HG03108 (cell line): ENCODE data around the gene SULT1A3.
A peak's percentile ranks its signal among the peaks of the same experiment; 100 is the strongest.
"Not testable (repeated sequence)": the region's sequence is repeated elsewhere in the genome, so short reads cannot be mapped to it uniquely, and the experiment has no call there.

ENCODE experiments used
- ATAC-seq: cut with Tn5 transposase; IDR thresholded peaks from one replicate; pipeline ENCODE4 v1.9.1; 2021; ENCODE audit warnings: moderate library complexity; ENCODE audit not compliant: unreplicated experiment

SULT1A3 gene

DNA sequence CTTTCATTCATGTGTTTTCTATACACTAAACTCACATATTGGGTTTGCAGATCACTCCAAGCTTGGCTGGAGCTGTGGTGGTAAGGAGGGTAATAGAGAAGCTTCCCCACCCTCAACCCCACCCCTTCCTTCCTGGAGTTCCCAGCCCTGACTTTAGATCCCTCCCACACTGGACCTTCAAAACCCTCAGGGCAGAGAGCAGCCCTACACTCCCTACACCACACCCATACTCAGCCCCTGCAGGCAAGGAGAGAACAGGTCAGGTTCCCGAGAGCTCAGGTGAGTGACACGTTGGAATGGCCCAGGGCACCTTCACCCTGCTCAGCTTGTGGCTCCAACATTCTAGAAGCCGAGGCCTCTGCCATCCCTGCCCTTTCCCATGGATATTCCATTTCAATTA lies at the start of gene SULT1A3:
Gene SULT1A3, plus strand, starts transcription at position 207 of the 400 bp plus-strand sequence. CDS start 1,474 bp downstream, outside the sequence.
- not testable (repeated sequence) for ATAC-seq

DNA sequence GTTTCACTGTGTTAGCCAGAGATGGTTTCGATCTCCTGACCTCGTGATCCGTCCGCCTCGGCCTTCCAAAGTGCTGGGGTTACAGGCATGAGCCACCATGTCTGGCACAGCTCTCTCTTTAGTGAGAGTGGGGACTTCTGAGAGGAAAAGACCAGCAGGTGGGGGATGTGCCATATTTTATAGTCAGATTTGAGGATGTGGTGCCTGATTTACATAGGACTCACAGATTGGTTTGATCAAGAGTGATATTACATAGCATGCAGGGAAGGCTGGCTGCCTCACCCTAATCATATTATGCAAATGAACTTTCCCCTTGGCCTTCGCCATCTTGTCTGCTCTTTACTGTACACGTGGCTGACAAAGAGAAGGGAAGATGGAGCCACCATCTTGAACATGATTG lies 48.0 kb upstream of the SULT1A3 start:
- ATAC-seq: no peak

DNA sequence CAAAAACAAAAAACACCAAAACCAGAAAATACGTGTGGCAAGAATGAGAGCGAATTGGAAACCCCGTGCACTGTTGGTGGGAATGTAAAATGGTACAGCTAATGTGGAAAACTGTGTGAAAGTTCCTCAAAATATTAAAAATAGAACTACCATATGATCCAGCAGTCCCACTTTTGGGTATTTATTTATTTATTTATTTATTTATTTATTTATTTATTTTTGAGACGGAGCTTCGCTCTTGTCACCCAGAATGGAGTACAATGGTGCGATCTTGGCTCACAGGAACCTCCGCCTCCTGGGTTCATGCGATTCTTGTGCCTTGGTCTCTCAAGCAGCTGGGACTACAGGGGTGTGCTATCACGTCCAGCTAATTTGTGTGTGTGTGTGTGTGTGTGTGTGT lies 46.5 kb upstream of the SULT1A3 start:
- ATAC-seq: no peak

DNA sequence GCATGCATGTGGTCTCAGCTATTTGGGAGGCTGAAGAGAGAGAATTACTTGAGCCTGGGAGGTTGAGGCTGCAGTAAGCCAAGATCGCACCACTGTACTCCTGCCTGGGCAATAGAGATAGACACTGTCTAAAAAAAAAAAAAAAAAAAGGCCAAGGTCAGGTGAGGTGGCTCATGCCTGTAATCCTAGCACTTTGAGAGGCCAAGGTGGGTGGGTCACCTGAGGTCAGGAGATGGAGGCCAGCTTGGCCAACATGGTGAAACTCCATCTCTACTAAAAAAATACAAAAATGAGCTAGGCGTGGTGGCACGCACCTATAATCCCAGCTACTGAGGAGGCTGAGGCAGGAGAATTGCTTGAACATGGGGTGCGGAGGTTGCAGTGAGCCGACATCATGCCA lies 43.9 kb upstream of the SULT1A3 start:
- no peak for ATAC-seq

DNA sequence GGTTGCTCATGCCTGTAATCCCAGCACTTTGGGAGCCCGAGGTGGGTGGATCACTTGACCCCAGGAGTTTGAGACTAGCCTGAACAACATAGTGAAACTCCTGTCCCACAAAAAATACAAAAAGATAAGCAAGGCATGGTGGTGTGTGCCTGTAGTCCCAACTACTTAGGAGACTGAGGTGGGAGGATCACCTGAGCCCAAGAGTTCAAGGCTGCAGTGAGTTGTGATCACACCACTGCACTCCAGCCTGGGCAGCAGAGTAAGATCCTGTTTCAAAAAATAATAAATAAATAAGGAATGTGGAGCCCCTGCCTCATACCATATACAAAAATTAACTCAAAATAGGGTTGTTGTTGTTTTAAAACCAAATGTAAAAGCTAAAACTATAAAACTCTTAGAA lies 41.8 kb upstream of the SULT1A3 start:
- ATAC-seq: no peak

DNA sequence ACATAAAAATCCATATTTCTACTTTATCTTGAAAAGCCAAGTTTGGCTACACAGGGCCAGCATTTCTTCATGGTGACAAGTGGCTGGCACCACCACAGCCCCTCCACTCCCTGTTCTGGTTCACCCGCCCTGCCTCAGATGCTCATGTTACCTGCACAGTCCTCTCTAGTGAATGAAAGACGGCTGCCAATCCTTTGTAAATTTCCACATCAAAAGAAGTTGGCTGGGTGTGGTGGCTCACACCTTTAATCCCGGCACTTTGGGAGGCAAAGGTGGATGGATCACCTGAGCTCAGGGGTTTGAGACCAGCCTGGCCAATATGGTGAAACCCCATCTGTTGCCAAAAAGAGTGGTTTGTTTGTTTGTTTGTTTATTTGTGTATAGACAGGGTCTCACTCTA lies 35.5 kb upstream of the SULT1A3 start:
- no peak for ATAC-seq

DNA sequence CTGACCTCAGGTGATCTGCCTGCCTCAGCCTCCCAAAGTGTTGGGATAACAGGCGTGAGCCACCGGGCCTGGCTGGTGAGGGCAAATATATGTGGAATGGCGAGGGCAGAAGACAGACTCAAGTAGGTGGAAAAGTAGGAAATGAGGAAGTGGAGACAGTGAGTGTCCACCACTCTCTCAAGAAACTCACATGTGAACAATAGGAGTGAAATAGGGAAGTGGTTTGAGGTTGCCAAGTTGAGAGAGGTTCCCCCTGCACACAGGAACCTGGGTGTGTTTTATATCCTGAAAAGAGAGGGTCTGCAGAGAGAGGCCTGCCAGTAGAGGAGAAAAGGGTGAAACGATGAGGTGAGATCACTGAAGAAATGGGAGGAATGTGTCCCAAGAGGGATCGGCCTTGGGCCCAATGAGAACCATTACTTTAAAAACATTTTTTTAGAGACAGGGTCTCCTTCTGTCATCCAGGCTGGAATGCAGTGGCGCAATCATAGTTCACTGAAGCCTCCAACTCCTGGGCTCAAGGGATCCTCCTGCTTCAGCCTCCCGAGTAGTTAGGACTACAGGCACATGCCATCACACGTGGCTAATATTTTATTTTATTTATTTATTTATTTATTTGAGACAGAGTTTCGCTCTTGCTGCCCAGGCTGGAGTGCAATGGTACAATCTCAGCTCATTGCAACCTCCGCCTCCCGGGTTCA lies 32.7 kb upstream of the SULT1A3 start:
- ATAC-seq: peak; percentile 49

DNA sequence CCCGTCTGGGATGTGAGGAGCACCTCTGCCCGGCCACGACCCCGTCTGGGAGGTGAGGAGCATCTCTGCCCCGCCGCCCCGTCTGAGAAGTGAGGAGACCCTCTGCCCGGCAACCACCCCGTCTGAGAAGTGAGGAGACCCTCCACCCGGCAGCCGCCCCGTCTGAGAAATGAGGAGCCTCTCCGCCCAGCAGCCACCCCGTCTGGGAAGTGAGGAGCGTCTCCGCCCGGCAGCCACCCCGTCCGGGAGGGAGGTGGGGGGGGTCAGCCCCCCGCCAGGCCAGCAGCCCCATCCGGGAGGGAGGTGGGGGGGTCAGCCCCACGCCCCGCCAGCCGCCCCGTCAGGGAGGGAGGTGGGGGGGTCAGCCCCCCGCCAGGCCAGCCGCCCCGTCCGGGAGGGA lies 30.3 kb upstream of the SULT1A3 start:
- ATAC-seq: not testable (repeated sequence)

DNA sequence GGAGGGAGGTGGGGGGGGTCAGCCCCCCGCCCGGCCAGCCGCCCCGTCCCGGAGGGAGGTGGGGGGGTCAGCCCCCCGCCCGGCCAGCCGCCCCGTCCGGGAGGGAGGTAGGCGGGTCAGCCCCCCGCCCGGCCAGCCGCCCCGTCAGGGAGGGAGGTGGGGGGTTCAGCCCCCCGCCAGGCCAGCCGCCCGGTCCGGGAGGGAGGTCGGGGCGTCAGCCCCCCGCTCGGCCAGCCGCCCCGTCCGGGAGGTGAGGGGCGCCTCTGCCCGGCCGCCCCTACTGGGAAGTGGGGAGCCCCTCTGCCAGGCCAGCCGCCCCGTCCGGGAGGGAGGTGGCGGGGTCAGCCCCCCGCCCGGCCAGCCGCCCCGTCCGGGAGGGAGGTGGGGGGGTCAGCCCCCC lies 29.6 kb upstream of the SULT1A3 start:
- ATAC-seq: not testable (repeated sequence)

DNA sequence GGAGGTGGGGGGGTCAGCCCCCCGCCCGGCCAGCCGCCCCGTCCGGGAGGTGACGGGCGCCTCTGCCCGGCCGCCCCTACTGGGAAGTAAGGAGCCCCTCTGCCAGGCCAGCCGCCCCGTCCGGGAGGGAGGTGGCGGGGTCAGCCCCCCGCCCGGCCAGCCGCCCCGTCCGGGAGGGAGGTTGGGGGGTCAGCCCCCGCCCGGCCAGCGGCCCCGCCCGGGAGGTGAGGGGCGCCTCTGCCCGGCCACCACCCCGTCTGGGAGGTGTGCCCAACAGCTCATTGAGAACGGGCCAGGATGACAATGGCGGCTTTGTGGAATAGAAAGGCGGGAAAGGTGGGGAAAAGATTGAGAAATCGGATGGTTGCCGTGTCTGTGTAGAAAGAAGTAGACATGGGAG lies 28.9 kb upstream of the SULT1A3 start:
- not testable (repeated sequence) for ATAC-seq

DNA sequence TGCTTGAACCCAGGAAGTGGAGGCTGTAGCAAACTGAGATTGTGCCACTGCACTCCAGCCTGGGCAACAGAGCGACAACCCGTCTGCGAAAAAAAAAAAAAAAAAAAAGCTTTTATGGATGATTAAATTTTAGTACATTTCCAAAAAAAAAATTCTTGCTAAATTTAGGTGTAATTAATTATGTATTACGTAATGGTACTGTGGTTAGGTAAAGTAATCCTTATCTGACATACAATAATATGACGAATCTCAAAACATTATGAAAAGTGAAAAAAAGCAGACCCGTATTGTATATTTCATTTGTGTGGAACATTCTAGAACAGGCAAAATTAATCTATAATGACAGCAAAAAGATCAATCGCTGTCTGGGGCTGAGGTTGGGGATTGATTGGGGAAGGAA lies 26.0 kb upstream of the SULT1A3 start:
- no peak for ATAC-seq

DNA sequence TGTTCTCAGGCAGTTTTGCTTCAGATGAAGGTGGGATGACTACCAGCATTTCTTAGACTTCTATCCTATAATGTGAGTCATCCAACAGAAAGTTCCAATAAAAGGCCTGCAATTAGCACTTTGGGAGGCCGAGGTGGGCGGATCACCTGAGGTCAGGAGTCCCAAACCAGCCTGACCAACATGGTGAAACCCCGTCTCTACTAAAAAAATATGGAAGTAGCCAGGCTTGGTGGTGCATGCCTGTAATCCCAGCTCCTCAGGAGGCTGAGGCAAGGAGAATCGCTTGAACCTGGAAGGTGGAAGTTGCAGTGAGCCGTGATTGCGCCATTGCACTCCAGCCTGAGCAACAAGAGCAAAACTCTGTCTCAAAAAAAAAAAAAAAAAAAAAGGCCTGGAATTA lies 22.2 kb upstream of the SULT1A3 start:
- ATAC-seq: not testable (repeated sequence)

DNA sequence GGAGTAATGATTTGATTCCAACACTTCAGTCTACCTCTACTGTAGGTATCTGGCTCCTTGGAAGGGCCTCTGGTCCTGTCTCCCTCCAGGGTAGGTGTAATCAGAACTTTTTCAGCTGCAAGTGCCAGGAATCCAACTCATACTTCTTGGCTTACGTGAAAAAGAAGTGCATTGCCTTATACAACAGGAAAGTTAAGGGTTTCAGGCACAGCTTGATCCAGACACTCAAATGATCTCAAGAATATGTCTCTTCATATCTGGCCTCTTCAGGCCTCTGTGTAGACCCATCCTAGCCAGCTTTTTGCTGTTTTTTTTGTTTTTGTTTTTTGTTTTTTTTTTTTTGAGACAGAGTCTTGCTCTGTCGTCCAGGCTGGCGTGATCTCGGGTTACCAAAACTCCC lies 19.9 kb upstream of the SULT1A3 start:
- ATAC-seq: no peak

DNA sequence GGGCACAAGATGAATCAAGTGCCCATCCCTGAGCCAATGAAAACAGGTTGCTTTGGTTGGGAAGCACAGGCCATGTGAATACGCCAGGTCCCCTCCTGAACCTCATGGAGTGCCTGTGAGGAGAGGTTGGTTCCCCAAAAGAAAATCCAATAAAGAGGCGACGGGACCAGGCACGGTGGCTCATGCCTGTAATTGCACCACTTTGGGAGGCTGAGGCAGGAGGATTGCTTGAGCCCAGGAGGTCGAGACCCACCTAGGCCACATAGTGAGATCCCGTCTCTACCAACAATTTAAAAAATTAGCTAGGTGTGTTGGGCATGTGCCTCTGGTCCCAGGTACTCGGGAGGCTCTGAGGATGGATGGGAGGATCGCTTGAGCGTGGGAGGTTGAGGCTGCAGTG lies 19.1 kb upstream of the SULT1A3 start:
- ATAC-seq: no peak

DNA sequence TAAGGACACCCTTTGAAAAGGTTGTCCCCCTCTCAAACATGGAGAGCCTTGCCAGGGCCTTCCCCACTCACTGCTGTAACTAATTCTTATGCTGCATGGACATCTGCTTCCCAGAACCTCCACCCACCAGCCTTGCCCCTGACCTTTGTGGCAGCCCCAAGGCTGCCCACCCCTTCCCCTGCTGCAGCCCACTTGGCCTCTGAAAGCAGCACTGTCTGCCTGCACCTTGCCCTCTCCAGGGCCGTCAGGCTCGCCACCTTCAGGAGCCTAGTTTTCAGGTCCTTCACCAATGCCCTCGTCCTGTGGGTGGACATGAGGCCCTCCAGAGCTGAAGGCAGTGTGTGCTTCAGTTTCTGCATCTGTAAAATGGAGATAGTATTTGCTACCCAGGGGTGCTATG lies 18.3 kb upstream of the SULT1A3 start:
- no peak for ATAC-seq

DNA sequence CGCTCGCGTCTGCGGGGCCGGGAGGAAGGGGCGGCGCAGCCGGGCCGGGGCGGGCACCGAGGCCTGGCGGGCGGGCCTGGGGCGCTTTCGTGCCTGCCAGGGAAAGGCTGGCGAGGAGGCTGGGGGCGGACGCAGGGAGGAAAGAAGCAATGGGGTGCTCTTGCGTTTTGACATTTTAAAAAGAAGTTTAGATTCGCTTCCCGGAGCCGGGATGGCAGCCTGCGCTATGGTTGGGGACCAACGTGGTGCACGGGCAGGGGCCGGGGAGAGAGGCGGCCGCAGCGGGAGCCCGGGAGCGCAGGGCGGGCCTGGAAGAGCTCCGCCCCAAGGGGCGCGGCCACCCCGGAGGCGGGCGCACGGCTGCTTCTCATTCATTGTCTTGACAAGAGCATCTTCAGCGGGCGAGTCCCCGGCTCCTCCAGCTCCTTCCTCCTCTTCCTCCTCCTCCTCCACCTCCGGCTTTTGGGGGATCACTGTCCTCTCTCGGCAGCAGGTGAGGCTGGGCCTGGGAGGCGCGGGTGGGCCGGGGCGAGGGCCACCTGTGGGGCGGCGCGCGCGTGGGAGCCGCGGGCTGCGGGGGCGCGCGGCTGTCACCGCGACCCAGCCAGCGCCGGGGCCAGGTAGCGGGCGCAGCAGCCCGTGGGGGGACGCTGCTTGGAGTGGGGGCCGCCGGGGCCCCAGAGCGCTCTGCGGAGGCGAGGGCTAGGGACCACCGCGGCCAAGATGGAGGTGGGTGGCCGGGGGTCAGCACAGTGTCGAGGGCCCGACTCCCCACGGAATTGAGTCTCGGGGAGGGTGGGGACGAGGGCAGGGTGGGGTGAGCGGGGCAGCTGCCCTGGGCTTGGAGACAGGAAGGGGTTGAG lies 15.6 kb upstream of the SULT1A3 start, which contains the start of gene CORO1A:
Gene CORO1A, plus strand, starts transcription at position 370 of the 863 bp plus-strand sequence. CDS start 1,608 bp downstream, outside the sequence.
- ATAC-seq: peak; percentile 46

DNA sequence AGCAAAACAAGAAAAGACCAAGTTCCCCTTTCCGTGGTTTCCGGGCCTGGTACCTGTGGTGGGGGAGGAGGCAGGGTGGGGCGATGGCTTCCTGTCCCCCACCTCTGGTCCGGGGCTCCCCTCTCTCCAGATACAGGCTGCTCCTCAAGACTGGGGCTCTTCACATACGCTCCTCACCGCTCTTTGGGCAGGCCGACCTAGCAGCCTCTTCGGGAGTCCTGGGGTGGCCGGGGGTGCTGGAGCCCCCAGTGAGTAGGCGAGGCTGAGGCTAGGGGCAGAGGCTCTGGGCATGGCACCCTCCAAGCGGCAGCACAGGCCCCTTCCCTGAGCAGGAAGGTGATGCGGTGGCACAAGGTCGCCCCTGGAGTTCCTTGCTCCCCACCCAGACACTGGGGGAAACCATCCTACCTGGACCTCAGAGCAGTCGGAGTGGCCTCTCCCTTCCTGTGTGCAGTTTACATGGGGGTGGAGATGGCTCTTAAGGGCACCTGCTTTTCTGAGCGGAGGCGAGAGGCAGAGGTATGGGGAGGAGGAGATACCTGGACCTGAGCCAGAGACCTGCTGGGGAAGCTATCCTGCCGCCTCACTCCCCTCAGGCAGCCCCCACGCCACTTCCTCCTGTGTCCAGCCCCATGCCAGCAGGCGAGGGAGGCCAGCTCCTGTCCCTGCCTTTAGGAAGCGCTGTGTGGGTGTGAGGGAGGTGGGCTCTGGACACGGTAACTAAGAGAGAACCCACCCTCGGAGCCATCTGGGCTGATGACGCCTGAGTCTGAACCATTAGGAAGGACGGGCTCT lies 14.8 kb upstream of the SULT1A3 start:
- ATAC-seq: peak; percentile 34

DNA sequence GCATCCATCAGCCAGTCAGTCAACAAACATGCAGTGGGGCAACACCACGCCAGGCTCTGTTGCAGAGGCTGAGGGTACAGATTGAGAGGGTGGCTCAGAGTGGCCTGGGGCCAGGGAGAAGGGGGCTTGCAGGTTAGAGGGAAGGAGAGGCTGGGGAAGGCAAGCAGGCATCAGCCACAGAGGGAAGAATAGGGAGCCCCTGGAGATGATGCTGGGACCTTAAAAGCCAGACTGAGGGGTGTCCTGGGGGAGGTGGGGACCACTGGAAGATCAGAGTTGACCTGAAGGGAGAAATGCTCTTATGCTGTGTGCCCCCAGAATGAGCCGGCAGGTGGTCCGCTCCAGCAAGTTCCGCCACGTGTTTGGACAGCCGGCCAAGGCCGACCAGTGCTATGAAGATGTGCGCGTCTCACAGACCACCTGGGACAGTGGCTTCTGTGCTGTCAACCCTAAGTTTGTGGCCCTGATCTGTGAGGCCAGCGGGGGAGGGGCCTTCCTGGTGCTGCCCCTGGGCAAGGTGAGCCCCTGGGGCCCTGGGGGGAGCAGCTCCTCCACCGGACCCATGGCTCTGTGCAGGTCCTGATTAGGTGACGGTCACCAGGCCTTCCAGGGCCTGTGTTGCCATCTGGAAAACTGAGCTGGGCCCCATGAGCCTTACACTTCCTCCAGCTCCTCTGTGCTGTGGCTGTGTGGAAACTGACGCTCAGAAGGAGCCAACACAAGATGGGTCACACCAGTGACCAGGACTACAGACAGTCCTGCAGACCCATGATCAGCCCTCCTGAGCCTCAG lies 14.0 kb upstream of the SULT1A3 start:
- no peak for ATAC-seq

DNA sequence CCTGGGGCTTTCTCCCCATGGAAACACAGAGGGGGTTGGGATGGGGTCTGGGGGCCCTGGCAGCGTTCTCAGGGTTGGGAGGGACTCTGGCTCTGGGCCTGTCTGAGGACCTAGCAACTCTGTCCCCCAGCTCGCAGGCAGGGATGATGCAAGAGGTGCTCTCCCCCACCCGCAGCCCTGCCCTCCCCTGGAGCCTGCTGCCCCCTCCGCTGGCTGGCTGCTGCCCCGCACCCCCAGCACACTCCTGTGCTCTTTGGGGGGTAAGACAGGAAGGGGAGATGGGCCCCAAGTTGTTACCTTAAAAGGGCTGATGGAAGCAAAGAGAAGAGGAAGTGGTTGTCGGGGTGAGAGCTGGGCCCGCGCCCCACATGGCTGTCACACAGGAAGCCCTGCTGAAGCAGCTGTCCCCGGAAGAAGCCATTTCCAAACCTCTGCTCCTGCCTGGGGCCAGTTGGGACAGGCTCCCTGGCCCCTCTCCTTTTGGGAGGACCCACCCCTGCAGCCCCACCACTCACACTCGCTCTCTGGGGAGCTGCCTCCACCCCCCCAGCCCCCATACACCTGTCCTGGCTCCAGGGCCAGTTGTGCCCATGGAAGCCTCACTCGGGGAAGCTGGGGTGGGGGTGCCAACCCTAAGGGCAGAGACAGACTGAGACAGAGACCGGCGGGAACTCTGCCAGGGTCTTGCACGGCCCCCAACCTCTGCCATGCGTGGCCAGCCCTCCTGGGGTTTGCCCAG lies 13.2 kb upstream of the SULT1A3 start:
- ATAC-seq: no peak

DNA sequence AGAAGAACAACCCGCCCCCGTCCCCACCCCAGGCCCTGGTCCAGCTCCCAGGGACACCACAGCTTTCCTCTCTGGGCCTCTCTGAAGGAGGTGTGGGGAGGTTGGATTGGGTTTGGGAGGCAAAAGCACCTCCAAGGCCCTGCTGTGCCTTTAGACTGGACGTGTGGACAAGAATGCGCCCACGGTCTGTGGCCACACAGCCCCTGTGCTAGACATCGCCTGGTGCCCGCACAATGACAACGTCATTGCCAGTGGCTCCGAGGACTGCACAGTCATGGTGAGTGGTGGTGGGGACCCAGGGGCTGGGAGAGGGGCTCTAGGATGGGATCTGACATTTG lies 12.6 kb upstream of the SULT1A3 start:
- no peak for ATAC-seq
